Tibial artery (tissue), 4 donors: ENCODE data around the gene CLEC10A.
A peak's percentile ranks its signal among the peaks of the same experiment; 100 is the strongest.

Experiments used
- DNase-seq, 2 donors: peaks; one replicate each; pipeline ENCODE4 v3.0.0-alpha.2; 2019
- H3K27ac ChIP-seq, 2 donors: fragments of 200-600 bp; sonication (generic) in 1 of 2; 1 replicate in 1 of 2; 2 replicates in 1 of 2; pipeline ENCODE4 v1.5.1; 2018 to 2019; ENCODE audit warnings: mild to moderate bottlenecking in 1 of 2
- H3K27me3 ChIP-seq, 2 donors: fragments of 200-600 bp; sonication (generic) in 1 of 2; one replicate each; pipeline versions ENCODE4 v1.5.1 to v1.6.0; 2016 to 2019
- H3K36me3 ChIP-seq, 3 donors: fragments of 200-600 bp; sonication (generic) in 2 of 3; one replicate each; pipeline ENCODE4 v1.5.1; 2016 to 2019; ENCODE audit warnings: mild to moderate bottlenecking in 2 of 3
- H3K4me1 ChIP-seq, 4 donors: fragments of 200-600 bp; sonication (generic) in 2 of 4; 1 replicate in 3 of 4; 2 replicates in 1 of 4; pipeline ENCODE4 v1.5.1; 2016 to 2019
- H3K4me3 ChIP-seq, 2 donors: fragments of 200-600 bp; sonication (generic) in 1 of 2; 1 replicate in 1 of 2; 2 replicates in 1 of 2; pipeline ENCODE4 v1.5.1; 2018 to 2019; ENCODE audit warnings: mild to moderate bottlenecking in 2 of 2
- H3K9me3 ChIP-seq, 3 donors: fragments of 200-600 bp; sonication (generic) in 1 of 3; one replicate each; pipeline ENCODE4 v1.5.1; 2016 to 2019
- CTCF ChIP-seq, 2 experiments: fragments of 200-600 bp in 1 of 2; fragments of 450-650 bp in 1 of 2; IDR thresholded peaks; one replicate each; pipeline ENCODE4 v1.5.1; 2017 to 2019; ENCODE audit warnings: antibody characterized with exemption in 2 of 2, mild to moderate bottlenecking in 1 of 2, moderate library complexity in 1 of 2
- intact Hi-C: fragments of 100-400 bp; cut with DNase I; formaldehyde crosslinking; loops from one replicate; pipeline ENCODE4 v1.15.0; 2023; ENCODE audit warnings: low total_unique reads

The CLEC10A gene

DNA sequence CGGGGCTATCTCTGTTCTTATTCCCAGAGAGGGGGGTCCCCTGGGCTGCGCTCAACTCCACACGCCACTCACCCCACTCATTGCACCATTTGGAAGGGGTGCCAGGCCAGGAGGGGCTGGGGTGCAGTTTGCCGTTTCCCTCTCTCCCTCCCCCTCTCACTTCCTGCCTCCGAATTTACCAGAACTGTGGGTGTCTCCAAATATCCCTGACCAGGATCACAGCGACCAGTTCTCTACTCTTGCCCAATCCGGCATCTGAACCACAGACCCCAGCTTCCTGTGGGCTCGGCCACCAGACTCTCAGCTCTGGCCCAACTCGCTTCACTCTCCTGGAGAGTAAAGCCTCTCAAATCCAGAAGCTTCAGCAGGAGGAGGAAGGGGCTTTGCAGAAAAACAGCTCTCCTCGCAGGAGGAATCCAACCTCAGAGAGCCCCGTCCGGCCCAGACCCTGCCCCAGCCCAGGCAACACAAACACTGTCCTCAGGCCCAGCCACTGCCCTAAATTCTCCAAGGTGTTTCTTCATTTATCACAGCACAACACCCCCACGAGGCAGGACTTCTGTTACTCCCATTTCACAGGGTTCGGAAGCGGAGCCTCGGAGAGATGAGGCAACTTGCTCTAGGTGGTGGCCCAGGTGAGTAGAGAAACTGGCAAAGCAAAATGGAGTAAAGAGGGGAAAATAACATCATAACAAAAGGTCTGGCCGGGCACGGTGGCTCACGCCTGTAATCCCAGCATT, 35.0 kb upstream of the CLEC10A start:
- Histone ChIP-seq H3K27me3 (peaks cover 0 to 33% of the 10 kb centered on the region in 2 donors), H3K36me3 (no peaks in the 10 kb centered on the region), H3K4me1 (no peaks in the 10 kb centered on the region), H3K4me3 (no peak overlapping the region), H3K27ac (no peak overlapping the region), H3K9me3 (peaks cover 0 to 5% (median 0%) of the 10 kb centered on the region in 3 donors)
- peak in 1 of 2 donors; percentile 46 for DNase-seq
- TF ChIP-seq CTCF (IDR thresholded peaks at IDR 0.05): no peak
- intact Hi-C loops: no loop called here

- intact Hi-C loops: no loop called here
- Histone ChIP-seq H3K36me3 (no peaks in the 10 kb centered on the region), H3K27ac (no peak within 1 kb of the TSS), H3K9me3 (peaks cover 0 to 5% (median 0%) of the 10 kb centered on the region in 3 donors), H3K4me3 (no peak within 1 kb of the TSS), H3K27me3 (peaks cover 0 to 36% of the 10 kb centered on the region in 2 donors), H3K4me1 (no peaks in the 10 kb centered on the region)
- no peak for DNase-seq
- no peak for TF ChIP-seq CTCF (IDR thresholded peaks at IDR 0.05)
Measured at GRCh38 chr17:7114241-7114874, 34.3 kb upstream of the CLEC10A start, which contains the start of gene ASGR2. Gene ASGR2, minus strand, starts transcription at chr17:7114822. Its CDS starts 582 bp downstream, at chr17:7114240.

DNA sequence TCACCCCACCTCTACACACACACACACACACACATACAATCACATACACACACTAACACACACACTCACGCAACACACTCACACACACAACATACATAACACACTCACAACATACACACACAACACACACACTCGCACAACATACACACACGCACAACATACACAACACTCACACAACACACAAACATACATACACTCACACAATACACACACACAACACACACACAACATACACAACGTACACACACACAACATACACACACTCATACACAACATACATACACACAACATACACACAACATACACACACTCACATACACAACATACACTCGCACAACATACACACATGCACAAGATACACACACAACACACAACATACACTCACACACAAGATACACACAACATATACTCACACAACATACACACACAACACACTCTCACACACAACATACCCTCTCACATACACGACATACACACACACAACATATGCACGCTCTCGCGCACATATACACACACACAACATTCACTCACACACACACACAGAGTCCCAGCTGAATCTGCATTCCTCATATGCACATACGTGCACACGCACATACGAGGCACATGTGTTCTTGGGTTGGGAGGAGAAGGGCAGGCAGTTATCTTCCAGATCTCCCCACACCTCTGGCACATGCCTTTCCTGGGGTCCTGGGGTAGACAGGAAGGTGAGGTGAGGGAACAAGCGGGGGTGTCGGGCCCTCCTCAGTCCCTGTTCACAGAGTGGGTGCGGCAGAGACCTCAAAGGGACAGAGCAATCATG, 33.4 kb upstream of the CLEC10A start:
- Histone ChIP-seq H3K4me3 (no peak overlapping the region), H3K36me3 (no peaks in the 10 kb centered on the region), H3K4me1 (no peaks in the 10 kb centered on the region), H3K27me3 (peaks cover 0 to 45% of the 10 kb centered on the region in 2 donors), H3K9me3 (peaks cover 0 to 5% (median 0%) of the 10 kb centered on the region in 3 donors), H3K27ac (no peak overlapping the region)
- intact Hi-C loops: no loop called here
- no peak for TF ChIP-seq CTCF (IDR thresholded peaks at IDR 0.05)
- no peak for DNase-seq

- DNase-seq: no peak
- Histone ChIP-seq H3K36me3 (no peaks in the 10 kb centered on the region), H3K4me3 (no peak overlapping the region), H3K4me1 (no peaks in the 10 kb centered on the region), H3K9me3 (peaks cover 0 to 4% (median 0%) of the 10 kb centered on the region in 3 donors), H3K27ac (no peak overlapping the region), H3K27me3 (peaks cover 0 to 54% of the 10 kb centered on the region in 2 donors)
- intact Hi-C loops: no loop called here
- no peak for TF ChIP-seq CTCF (IDR thresholded peaks at IDR 0.05)
Measured at GRCh38 chr17:7112510-7113108, 32.6 kb upstream of the CLEC10A start.

DNA sequence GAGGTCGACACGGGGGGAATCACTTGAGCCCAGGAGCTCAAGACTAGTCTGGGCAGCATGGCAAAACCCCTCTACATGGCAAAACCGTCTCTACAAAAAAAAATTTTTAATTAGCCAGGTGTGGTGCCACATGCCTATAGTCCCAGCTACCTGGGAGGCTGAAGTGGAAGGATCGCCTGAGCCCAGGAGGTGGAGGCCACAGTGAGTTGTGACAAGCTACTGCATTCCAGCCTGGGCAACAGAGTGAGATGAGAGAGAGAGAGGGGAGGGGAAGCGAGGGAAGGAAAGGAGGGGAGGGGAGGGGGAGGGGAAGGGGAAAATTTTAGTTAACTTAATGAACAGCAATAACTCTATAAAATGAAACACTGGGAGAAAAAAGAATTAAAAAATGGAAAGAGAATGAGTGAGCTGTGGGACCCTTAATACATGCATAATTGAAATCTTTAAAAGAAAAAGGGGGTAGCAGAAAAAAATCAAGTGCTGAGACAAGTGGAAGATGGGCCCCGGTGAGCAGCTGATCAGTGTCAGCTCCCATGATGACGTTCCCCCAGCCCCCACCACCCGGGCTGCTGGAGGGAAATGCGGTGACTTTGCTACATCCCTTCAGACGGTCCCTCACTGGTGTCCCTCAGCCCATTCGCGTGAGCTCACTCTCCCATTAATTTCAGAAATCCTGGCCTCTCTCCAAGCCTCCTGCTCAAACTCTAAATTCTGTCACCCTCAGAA, 31.9 kb upstream of the CLEC10A start:
- Histone ChIP-seq H3K4me1 (no peaks in the 10 kb centered on the region), H3K36me3 (no peaks in the 10 kb centered on the region), H3K9me3 (no peaks in the 10 kb centered on the region), H3K27me3 (peaks cover 0 to 49% of the 10 kb centered on the region in 2 donors), H3K27ac (no peak overlapping the region), H3K4me3 (no peak overlapping the region)
- intact Hi-C loops: no loop called here
- TF ChIP-seq CTCF (IDR thresholded peaks at IDR 0.05): no peak
- DNase-seq: no peak
